SW480 (cell line): ENCODE data around the gene ACTR2.
"Not testable (repeated sequence)": the region's sequence is repeated elsewhere in the genome, so short reads cannot be mapped to it uniquely, and the experiment has no call there.

Experiments
- DNase-seq: peaks from one replicate; pipeline ENCODE4 v3.0.0-alpha.2; 2016; ENCODE audit warnings: low spot score

ACTR2 gene

DNA sequence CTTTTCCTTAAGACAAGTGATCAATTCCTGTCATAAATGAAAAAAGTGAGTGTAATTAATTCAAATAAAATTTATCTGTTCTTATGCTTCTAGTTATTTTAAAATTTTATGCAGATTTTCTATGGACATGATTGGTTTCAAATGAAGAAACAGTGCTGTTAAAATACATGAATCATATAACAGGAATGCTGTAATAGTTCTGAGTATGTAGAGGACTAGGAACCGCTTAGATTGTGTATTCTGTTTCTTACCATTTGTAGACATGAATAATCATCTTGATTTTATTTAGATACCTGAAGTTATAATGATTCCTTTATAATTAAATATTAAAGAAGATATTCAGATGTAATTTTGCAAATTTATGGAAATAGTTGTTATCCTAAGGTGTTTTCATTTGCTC, 3.5 kb downstream of the ACTR2 start:
- no peak for DNase-seq

DNA sequence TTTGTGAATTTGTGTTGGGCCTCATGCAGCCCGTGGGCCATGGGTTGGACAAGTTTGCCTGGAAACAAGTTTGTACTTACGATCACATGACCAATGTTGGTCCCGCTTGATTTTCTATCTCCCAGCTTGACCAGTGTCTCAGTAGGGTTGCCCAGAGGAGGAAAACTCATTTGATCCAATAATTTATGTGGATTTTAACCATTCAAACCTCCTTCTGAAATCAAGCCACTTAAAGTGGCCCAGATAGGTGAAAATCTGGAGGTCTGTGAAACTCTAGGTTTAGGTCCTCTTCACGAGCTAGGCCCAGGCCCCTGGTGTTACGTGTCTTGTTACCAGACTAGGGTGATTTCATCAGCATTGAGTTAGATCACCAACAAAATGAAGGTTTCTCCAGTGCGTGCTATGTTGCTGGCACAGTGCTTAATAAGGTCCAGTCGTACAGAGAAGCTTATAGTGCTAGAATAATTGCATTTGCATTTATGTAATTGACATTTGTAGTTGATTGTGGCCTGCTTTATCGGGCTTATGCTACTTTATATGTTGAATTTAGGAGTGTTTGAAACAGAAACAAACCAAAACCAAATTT, 4.4 kb downstream of the ACTR2 start:
- no peak for DNase-seq

DNA sequence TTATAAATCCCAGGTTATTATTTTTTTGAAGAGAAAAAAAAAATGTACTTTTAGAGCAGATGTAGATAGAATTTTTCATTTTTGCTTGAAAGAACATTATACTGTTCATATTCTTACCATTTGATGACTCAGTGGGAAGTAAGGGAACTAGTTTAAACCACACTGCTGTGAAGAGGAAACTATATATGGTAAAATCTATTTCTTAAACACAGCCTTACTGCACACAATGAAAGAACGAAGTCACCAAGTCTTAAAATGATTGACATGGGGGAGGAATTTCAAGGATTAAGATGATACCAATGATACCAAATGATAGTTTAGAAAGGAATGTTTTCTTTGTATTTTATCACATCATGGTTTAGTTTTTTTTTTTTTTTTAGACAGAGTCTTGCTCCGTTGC, 5.0 kb downstream of the ACTR2 start:
- DNase-seq = no peak

DNA sequence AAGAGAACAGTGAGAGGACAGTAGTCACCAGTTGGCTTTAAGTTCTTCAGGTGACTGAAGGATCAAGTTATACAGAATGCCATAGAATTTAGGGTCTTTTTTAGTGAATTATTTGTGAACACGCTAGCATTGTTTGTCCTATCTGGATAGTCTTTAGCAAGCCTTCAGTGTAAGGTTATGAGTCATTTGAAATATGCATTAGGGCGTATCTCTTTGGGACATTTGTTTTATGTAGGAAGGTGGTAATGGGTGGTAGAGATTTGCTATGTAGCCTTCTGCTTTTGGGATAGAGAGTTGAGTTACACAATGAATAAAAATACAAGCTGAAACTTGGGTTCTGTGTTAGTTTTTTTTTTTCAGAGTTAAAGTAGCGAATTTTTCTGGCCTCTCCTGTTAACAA, 13.0 kb downstream of the ACTR2 start:
- DNase-seq = no peak

DNA sequence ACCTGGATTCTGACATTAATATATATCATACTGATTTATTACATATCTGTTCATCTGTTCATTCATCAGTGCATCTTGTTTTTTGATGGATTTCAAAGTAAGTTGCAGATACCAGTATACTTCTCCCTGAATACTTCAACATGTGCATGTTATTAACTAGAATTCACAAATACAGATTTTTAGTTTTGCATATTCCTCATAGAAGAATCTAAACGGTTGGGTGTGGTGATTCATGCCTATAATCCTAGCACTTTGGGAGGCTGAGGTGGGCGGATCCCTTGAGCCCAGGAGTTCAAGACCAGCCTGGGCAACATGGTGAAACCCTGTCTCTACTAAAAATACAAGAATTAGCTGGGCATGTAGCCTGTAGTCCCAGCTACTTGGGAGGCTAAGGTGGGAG, 16.8 kb downstream of the ACTR2 start:
- DNase-seq = not testable (repeated sequence)

DNA sequence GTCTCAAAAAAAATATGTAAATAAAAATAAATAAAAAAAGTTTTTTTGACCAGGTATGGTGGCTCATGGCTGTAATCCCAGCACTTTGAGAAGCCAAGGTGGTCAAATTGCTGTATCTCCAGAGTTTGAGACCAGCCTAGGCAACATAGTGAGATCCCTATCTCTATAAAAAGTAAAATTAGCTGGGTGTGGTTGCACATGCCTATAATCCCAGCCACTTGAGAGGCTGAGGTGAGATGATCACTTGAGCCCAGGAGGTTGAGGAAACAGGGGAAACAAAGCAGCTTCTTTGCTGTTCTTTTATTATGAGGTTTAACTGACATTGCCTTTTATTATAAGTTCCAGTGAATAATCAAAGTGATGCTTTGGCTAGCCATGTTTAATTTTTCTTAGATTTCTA, 25.0 kb downstream of the ACTR2 start:
- DNase-seq = no peak

DNA sequence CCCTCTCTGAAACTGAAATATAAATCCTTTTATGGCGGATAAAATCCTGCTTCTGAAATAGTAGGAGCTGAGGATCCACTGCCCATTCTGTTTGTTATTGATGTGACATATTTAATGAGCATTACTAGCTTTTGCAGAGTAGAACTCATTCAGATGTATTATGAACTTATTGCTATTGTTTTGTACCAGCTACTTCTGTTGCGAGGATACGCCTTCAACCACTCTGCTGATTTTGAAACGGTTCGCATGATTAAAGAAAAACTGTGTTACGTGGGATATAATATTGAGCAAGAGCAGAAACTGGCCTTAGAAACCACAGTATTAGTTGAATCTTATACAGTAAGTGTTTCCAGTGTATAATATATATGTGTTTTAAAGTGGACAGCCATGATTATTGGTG, 27.7 kb downstream of the ACTR2 start:
- DNase-seq = no peak

DNA sequence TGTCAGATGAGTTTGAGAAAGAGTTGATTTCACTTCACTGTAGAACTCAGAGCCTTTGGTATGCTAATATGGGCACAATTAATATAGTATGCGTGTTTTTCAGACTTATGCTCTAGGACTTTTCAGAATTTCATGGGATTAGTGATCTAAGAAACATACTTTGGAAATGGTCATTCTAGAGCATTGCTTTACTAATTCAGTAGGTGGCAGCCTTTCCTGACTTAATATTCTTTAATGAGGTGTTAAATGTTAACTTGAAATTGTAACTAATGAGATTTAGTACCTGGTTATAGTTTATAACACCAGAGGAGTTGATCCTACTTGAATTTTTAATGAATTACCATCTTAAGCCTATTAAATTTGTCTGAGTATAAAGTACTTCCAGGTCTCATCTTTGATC, 28.4 kb downstream of the ACTR2 start:
- DNase-seq = no peak

DNA sequence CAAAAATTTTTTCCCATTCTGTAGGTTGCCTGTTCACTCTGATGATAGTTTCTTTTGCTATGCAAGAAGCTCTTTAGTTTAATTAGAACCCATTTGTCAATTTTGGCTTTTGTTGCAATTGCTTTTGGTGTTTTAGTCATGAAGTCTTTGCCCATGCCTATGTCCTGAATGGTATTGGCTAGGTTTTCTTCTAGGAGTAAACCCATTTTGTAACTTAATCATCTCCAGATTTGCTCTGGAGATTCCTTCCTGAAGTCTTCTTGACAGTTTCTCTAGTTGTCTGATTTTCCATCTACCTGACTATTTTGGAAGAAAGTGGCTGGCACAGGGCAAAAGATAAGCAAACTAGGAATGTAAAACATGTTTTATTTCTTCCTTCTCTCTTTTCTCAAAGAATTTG, 30.2 kb downstream of the ACTR2 start:
- not testable (repeated sequence) for DNase-seq

DNA sequence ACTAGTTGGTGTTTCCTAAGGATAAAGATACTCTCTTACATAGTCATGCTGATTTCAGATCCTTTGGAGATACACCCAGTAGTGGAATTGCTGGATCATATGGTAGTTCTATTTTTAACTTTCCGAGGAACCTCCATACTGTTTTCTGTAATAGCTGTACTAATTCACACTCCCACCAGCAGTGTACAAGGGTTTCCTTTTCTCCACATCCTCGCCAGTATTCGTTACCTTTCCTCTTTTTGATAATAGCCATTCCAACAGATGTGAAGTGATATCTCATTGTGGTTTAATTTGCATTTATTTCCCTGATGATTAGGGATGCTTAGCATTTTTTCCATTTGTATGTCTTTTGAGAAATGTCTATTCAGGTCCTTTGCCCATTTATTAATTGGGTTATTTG, 34.0 kb downstream of the ACTR2 start:
- no peak for DNase-seq

DNA sequence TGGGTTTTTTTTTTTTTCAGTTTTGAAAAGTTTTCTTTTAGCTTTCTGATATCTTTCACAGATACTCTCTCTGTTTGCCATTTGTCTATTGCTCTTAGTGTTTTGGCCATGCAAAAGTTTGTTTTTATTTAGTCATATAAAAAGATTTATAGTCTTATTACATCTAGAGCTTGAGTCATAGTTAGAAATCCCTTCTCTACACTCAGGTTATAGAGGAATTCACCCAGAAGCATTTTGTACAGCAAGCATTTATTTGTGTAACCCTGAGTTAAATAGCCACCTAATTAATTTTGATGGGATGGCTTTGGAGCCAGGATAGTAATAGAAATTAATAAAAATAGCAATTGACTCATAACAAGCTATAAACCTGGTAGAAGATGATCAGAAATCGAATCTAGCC, 35.6 kb downstream of the ACTR2 start:
- no peak for DNase-seq

DNA sequence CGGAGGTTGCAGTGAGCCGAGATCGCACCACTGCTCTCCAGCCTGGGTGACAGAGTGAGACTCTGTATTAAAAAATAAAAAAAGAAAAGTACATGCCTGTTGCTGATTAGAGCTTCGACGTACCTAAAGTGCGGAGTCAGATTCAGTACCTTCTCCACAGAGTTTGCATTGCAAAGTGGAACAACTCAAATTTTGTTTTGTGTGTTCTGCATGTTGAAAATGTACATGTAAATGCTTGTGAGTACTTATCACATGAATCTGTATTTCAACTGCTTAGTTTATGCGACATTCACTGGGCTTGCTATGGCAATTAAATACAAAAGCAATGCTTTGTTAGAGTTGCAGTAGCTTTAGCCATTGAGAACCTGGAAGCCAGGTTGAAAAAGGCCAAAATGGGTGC, 36.4 kb downstream of the ACTR2 start:
- DNase-seq = no peak

DNA sequence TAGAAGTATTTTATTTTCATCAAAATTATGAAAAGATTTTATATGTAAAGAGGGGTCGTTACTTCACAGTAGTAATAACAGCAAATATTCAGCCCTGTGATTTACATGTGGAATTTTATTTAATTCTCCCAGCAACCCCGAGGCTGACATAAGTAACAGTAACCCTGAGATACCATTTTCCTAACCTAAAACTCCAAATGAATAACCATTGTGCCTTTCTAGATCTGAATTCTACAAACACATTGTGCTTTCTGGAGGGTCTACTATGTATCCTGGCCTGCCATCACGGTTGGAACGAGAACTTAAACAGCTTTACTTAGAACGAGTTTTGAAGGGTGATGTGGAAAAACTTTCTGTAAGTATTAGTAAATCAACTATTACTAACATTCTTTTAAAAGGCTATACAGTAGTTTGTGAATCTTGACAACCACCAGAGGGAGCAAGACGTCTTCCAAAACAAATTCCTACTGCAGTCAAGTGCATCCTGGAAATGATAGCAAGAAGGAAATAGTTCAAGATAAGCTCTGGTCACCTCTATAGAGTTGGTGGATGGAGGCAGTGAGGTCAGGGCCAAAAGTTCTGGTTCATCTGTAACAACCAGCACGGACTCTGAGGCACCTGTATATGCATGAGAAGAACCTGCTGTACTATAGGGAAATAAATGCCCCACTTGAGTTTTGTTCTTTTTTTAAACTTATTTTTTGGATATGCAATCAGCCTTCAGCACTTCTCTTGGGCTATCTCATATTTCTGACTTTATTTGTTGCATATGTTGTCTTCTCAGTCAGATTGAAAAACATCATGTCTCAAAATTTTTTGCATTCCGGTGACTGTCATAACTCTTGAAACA, 37.4 kb downstream of the ACTR2 start:
- peak; percentile 82 for DNase-seq

DNA sequence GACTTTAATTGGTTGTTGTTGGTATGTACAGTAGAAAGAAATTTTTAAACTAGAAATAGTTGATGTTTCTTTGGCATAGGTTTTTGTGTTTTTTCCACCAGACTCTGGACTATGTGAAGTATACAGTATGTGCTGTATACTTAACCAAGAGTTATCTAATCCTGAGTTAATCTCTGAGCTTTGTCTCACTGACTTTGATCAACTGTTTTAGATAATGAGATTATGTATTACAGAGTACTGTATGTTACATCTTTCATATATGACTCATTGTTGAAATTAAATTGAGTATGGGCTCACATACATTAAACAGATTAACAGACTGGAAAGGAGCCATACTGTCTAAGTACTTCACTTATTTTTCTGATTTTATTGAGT, 38.0 kb downstream of the ACTR2 start:
- DNase-seq = no peak

DNA sequence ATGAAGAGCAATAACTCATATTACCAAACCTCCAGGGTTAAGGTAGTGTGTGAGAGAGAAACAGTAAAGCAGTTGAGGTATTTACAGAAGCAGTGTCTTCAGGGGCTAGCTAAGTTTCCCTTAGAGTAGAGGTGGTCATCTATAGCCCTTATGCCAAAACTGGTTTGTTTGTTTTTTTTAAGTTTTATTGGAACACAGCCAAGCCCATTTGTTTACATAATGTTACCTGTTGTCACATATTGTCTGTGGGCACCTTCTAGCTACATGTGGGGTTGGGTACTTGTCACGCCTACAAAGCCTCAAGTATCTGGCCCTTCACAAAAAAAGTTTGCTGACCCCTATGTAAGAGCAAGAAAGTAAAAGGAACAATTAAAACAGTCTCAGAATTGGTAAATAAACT, 39.4 kb downstream of the ACTR2 start:
- no peak for DNase-seq

DNA sequence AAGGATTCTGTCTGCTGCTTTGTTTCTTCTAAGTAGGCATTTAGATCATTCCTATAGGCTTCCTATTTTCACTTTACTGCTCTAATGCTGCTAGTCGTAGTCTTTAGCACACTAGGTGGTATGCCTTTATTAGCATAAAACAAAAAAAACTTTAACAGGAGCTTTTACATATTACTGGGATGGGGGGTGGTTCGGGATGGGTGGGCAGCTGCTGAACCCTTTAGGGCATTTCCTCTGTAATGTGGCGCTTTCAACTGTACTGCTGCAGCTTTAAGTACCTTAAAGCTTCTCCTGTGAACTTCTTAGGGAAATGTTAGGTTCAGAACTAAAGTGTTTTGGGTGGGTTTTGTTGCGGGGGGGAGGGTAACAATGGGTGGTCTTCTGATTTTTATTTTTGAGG, 41.3 kb downstream of the ACTR2 start:
- no peak for DNase-seq

DNA sequence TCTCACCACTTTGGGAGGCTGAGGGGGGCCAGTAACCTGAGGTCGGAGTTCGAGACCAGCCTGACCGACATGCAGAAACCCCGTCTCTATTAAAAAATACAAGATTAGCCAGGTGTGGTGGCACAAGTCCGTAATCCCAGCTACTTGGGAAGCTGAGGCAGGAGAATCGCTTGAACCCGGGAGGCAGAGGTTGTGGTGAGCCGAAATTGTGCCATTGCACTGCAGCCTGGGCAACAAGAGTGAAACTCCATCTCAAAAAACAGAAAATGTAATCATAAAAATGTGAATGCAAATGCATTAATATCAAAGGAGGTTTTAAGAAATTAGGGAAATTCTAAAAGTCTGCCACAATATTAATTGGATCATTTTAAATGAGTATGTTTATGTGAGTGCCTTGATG, 45.7 kb downstream of the ACTR2 start:
- DNase-seq = no peak

DNA sequence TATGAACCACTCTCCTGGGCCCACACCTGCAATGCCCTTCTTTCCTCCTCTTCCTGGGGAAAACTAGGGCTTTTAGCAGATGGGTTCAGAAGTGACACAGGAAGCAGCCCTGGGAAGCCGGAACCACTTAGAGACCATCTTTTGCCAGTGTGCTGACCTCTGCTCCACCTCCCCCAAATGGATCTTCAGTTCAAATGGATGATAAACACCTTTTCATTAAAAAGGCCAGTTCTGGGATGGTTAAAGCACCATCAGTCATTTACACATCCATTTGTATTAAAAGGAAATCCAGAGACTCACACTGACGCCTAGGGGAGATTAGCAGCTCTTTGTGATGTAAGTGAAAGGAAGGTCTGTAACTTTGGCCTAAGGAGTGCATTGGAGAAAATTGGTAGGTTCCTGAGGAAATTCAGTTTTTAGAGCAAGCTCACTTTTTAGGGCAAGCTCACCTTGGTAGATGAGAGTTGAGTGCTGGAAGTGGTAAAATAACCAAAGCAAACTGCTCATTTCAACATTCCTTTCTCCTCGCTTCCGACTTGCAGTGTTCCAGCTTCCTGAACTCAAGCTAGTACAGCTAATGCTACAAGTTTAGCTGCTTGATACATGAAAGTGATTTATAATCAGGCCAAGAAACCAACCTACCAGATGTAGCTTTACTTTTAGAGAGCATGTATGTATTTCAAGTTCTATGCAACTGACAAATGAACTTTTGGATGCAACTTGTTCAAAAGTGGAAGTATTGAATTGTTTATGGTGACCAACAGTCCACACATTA, 47.7 kb downstream of the ACTR2 start:
- no peak for DNase-seq

DNA sequence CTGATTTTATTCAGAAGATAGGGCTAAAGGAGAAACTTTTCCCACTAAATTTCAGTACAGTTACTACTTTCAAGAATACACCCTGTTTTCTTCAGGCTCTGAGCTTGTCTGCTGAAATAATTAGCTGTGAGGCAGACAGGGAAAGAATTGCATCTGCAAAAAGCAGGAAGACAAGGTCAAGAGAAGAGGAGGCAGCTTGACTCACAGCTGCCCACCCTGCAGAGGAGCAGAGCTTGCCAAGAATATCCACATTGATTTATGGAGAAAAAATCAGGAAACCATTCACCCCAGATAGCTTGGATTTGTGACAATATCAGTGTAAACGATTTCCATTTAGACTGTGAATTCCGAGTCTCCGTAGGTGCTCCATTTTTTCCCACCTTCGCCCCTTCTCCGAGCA, 49.0 kb downstream of the ACTR2 start:
- DNase-seq = no peak

DNA sequence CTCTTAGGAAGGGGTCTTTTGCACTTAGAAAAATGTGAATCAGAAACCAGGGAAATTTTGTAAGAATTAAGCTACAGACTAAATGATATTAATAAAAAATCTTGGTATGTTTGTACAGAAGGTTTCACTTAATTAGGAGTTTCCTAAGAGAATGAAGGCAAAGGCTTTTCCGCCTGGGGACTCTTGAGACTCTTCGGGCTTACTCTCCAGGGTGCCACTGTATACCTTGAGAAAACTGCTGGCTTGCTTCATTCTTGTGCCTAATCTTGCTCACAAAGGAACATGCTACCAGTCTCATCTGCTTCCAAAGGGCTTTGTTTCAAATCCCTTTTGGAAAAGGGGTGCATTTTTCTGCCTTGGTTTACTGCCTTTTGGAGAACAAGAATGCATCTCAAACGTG, 49.5 kb downstream of the ACTR2 start:
- no peak for DNase-seq

DNA sequence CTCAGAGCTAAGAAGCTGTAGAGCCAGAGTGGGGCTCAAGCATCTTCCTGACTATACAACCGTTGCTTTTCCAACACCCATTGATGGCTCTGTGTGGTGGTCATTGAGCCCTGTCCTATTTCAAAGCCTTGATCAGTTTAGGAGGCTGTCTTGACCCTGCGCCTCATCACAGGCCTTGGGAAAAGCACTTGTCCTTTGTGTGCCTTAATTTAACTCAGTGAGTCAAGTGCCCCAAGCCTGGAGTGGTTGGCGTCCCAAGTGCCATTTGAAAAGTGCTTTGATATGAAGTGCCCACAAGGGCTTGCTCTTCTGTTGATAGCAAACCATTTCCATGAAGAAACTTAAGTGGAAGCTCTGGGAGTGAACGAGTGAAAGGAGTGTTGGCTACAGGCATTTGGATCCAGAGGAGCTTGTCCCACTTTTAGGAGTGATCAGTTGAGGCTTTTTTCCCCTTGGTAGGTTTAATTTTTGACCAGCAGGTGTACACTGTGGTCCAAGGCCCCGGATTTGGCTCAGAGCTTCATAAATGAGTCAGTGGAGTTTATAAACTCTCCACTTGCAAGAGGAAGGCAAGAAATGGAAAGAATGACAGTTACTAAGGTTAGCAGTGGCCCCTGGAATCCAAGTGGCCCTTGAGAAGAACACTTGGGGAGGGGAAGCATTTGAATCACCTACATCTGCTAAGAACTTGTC, 50.3 kb downstream of the ACTR2 start:
- no peak for DNase-seq

DNA sequence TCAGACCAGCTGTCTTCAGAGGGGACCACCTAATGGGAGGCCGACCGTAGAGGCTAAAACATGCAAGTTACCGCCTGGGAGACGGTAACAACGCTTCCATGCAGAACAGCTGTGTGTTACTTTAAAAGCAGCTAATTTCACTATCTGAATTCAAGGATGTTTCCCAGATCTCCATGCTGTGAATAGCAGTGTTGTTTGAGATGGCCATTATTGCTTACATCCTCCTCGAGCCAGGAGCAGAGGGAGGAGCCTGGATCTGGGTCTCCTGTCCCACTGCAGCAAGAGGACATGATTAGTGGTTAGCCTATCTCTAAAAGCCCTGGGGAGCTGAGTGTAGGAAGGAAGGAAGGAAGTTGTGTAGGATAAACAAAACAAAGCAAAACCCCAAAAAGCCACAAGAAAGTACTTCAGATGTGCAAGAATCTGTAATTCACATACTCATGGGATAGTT, 50.9 kb downstream of the ACTR2 start:
- peak; percentile 81 for DNase-seq

DNA sequence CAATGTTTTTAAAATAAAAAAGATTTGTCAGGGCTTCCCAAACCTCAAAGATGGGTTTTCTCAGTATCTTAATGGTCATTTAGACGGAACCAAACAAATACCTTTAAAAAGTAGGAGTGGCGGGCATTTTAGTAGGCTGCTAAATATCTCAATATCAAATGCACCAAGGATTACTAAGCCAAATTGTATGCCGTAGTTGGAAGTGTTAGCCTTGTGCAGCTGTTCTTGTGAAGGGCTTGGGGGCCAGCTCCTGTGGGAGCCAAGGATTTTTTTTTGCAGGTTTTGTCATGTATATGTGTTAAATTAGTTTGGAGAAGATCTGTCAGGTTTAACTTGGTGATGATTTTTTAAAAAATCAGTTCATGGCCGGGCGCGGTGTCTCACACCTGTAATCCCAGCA, 52.1 kb downstream of the ACTR2 start:
- no peak for DNase-seq
